GM23338 (cell line): Measurements from ENCODE around the gene NPSR1. TPM values are rescaled to one million over a fixed set of nuclear protein-coding genes. Genes with fewer than 3 reads are reported as not detected.

Source experiments
- ATAC-seq: fragments of 200-7000 bp; cut with Tn5 transposase; 3 replicates; pipeline ENCODE4 v1.9.1; 2020
- DNase-seq: peaks from one replicate; pipeline ENCODE4 v3.0.0-alpha.2; 2015; ENCODE audit warnings: low spot score
- H2AFZ ChIP-seq: fragments of 200-600 bp; sonication (generic); 2 replicates; pipeline ENCODE4 v1.8.0; 2016; ENCODE audit warnings: antibody characterized with exemption, mild to moderate bottlenecking, moderate library complexity
- H3F3A ChIP-seq: fragments of 200-600 bp; sonication (generic); replicated peaks from 2 replicates; pipeline ENCODE4 v1.8.0; 2017; ENCODE audit warnings: antibody characterized with exemption, mixed run types, low read depth
- H3K27ac ChIP-seq: fragments of 200-600 bp; sonication (generic); 2 replicates; pipeline ENCODE4 v1.6.1; 2016; ENCODE audit warnings: low read depth
- H3K27me3 ChIP-seq: fragments of 200-600 bp; sonication (generic); 2 replicates; pipeline ENCODE4 v1.8.0; 2016; ENCODE audit warnings: mild to moderate bottlenecking, mixed run types, moderate library complexity; ENCODE audit not compliant: insufficient read depth
- H3K36me3 ChIP-seq: fragments of 200-600 bp; sonication (generic); 2 replicates; pipeline ENCODE4 v1.8.0; 2016; ENCODE audit warnings: mild to moderate bottlenecking; ENCODE audit not compliant: insufficient read depth
- H3K4me1 ChIP-seq: fragments of 200-600 bp; sonication (generic); 2 replicates; pipeline ENCODE4 v1.8.0; 2016; ENCODE audit warnings: mild to moderate bottlenecking, moderate library complexity; ENCODE audit not compliant: insufficient read depth
- H3K4me2 ChIP-seq: fragments of 200-600 bp; sonication (generic); 2 replicates; pipeline ENCODE4 v1.7.1; 2017; ENCODE audit warnings: mixed run types
- H3K4me3 ChIP-seq: fragments of 200-600 bp; sonication (generic); 2 replicates; pipeline ENCODE4 v1.6.1; 2016; ENCODE audit warnings: mixed run types
- H3K79me2 ChIP-seq: fragments of 200-600 bp; sonication (generic); replicated peaks from 2 replicates; pipeline ENCODE4 v1.8.0; 2017; ENCODE audit warnings: mild to moderate bottlenecking; ENCODE audit not compliant: insufficient read depth
- H3K9me2 ChIP-seq: fragments of 200-600 bp; sonication (generic); 2 replicates; pipeline ENCODE4 v1.8.0; 2017; ENCODE audit not compliant: insufficient read depth
- H4K20me1 ChIP-seq: fragments of 200-600 bp; sonication (generic); replicated peaks from 2 replicates; pipeline ENCODE4 v1.8.0; 2017; ENCODE audit warnings: mild to moderate bottlenecking; ENCODE audit not compliant: insufficient read depth
- H3K27ac Mint-ChIP-seq: 2 replicates; pipeline ENCODE4 v1.8.0; 2020; ENCODE audit warnings: inconsistent platforms, mild to moderate bottlenecking, moderate library complexity, mixed read lengths
- H3K27me3 Mint-ChIP-seq: 3 replicates; pipeline ENCODE4 v1.8.0; 2022; ENCODE audit warnings: low read depth, mild to moderate bottlenecking, moderate library complexity, mixed read lengths, inconsistent platforms; ENCODE audit not compliant: insufficient read depth, poor library complexity
- H3K36me3 Mint-ChIP-seq: 3 replicates; pipeline ENCODE4 v1.8.0; 2021; ENCODE audit warnings: low read depth, mild to moderate bottlenecking, inconsistent platforms, moderate library complexity, mixed read lengths
- H3K4me1 Mint-ChIP-seq: 3 replicates; pipeline ENCODE4 v1.8.0; 2020; ENCODE audit warnings: mild to moderate bottlenecking, inconsistent platforms, mixed read lengths
- H3K4me3 Mint-ChIP-seq: 3 replicates; pipeline ENCODE4 v1.8.0; 2021; ENCODE audit warnings: moderate library complexity, mild to moderate bottlenecking, inconsistent platforms, mixed read lengths
- H3K9me3 Mint-ChIP-seq: 3 replicates; pipeline ENCODE4 v1.8.0; 2020; ENCODE audit warnings: moderate library complexity, mild to moderate bottlenecking, inconsistent platforms, mixed read lengths
- CTCF ChIP-seq, 2 experiments: fragments of 200-600 bp in 1 of 2; sonication (generic) in 1 of 2; conservative IDR thresholded peaks; 2 replicates each; pipeline versions ENCODE4 v1.5.1 to v1.6.1; 2016 to 2017; ENCODE audit warnings: antibody characterized with exemption in 2 of 2, low read depth in 2 of 2, mild to moderate bottlenecking in 2 of 2, moderate library complexity in 1 of 2
- ETS1 ChIP-seq: IDR thresholded peaks from 2 replicates; pipeline ENCODE4 v1.6.1; 2016; ENCODE audit warnings: antibody characterized with exemption
- EZH2 ChIP-seq: fragments of 200-600 bp; sonication (generic); IDR thresholded peaks from one replicate; pipeline ENCODE4 v1.8.0; 2017; ENCODE audit warnings: antibody characterized with exemption, mild to moderate bottlenecking, low read depth; ENCODE audit not compliant: unreplicated experiment
- EZH2phosphoT487 ChIP-seq: fragments of 200-600 bp; sonication (generic); IDR thresholded peaks from one replicate; pipeline ENCODE4 v1.8.1; 2018; ENCODE audit warnings: antibody characterized with exemption; ENCODE audit not compliant: unreplicated experiment
- JUNB ChIP-seq: IDR thresholded peaks from one replicate; pipeline ENCODE4 v1.6.1; 2016; ENCODE audit warnings: antibody characterized with exemption; ENCODE audit not compliant: unreplicated experiment
- NANOG ChIP-seq: IDR thresholded peaks from 2 replicates; pipeline ENCODE4 v1.6.1; 2016; ENCODE audit warnings: antibody characterized with exemption, borderline replicate concordance
- POLR2AphosphoS5 ChIP-seq: IDR thresholded peaks from 2 replicates; pipeline ENCODE4 v1.6.1; 2016; ENCODE audit warnings: antibody characterized with exemption, low read depth
- REST ChIP-seq: IDR thresholded peaks from one replicate; pipeline ENCODE4 v1.6.1; 2018; ENCODE audit warnings: antibody characterized with exemption; ENCODE audit not compliant: unreplicated experiment
- STAT1 ChIP-seq: IDR thresholded peaks from one replicate; pipeline ENCODE4 v1.6.1; 2016; ENCODE audit warnings: antibody characterized with exemption; ENCODE audit not compliant: unreplicated experiment
- ZNF331 ChIP-seq: fragments of 250-450 bp; sonication (Bioruptor Pico); IDR thresholded peaks from 2 replicates; pipeline ENCODE4 v1.5.0; 2020; ENCODE audit warnings: low read depth, mild to moderate bottlenecking, moderate library complexity
- polyA plus RNA-seq: library from polyadenylated mRNA; unstranded; fragments of >200 nt; fragmentation: Nextera tagmentation; extraction: Ambion mirVana; gene quantifications from 2 replicates; pipeline ENCODE4 v1.2.1, GENCODE V29; 2016
- total RNA-seq: library from RNA; depleted of rRNA; stranded (reverse); fragments of >200 nt; shearing (Covaris generic); gene quantifications from 2 replicates; pipeline ENCODE4 v1.2.3, GENCODE V29; 2014

Gene NPSR1
- total and polyA plus RNA-seq, 2 experiments from 2014 or later, result not detected

GRCh38 chr7:34830390-34830789 lies 172.4 kb downstream of the NPSR1 start (continued):
- no peak for TF ChIP-seq REST
- no peak for TF ChIP-seq STAT1

GRCh38 chr7:34831436-34831835 lies 173.4 kb downstream of the NPSR1 start:
- Mint-ChIP-seq H3K9me3 (no peaks in the 10 kb centered on the region), H3K27me3 (no peaks in the 10 kb centered on the region), H3K4me1 (no peaks in the 10 kb centered on the region), H3K27ac (no peak overlapping the region), H3K4me3 (no peak overlapping the region), H3K36me3 (no peaks in the 10 kb centered on the region)
- Histone ChIP-seq H3K4me3 (no peak overlapping the region), H2AFZ (no peak overlapping the region), H3K27me3 (no peaks in the 10 kb centered on the region), H3K4me1 (no peaks in the 10 kb centered on the region), H3K36me3 (no peaks in the 10 kb centered on the region), H3K79me2 (no peaks in the 10 kb centered on the region), H4K20me1 (no peaks in the 10 kb centered on the region), H3K9me2 (0 out of 2 replicates have a peak, but pooled peaks cover 8% of the 10 kb centered on the region), H3K4me2 (no peak overlapping the region), H3F3A (no peaks in the 10 kb centered on the region), H3K27ac (no peak overlapping the region)
- DNase-seq (no peak), ATAC-seq (no peak)
- no peak for TF ChIP-seq ETS1
- no peak for TF ChIP-seq NANOG
- no peak for TF ChIP-seq POLR2AphosphoS5
- no peak for TF ChIP-seq STAT1
- TF ChIP-seq EZH2phosphoT487, result no peak
- no peak for TF ChIP-seq CTCF (conservative IDR thresholded peaks at IDR 0.05; ENCODE audit: low read depth in 2 of 2)
- no peak for TF ChIP-seq REST
- no peak for TF ChIP-seq ZNF331 (CRISPR knock-in tag)
- TF ChIP-seq EZH2, result no peak
- no peak for TF ChIP-seq JUNB
